ENCODE results near the gene RELB. TPM values are rescaled to one million over a fixed set of nuclear protein-coding genes. Genes with fewer than 3 reads are reported as not detected.

Gene RELB
- polyA plus RNA-seq, 1 experiment: 9.9 TPM

GRCh38 chr19:45020071-45020470 lies 18.8 kb downstream of the RELB start:
- ChIA-PET CTCF (interaction anchor here (1.2 kb wide), 1 partner anchor 39 kb away, joined by 5 read pairs; no protein-coding TSS in a partner anchor), POLR2A (interaction anchor here (0.7 kb wide), 1 partner anchor 10 kb away, joined by 3 read pairs; no protein-coding TSS in a partner anchor)
- no peak for DNase-seq (ENCODE audit: low read depth, low spot score)
- TF ChIP-seq CTCF (IDR thresholded peaks at IDR 0.05; ENCODE audit: low read depth, low read length): no peak
- no peak overlapping the region for H3K27ac ChIP-seq (ENCODE audit: low read depth, low read length)
- no peaks in the 10 kb centered on the region for H3K27me3 ChIP-seq (ENCODE audit: control insufficient read depth, insufficient read depth, low read length)
- no peak overlapping the region for H3K4me3 ChIP-seq (ENCODE audit: low read depth, low read length)
- H3K9me3 ChIP-seq (ENCODE audit: control insufficient read depth, insufficient read depth, low read length): no peaks in the 10 kb centered on the region

- no peaks in the 10 kb centered on the region for H3K9me3 ChIP-seq (ENCODE audit: control insufficient read depth, insufficient read depth, low read length)
- TF ChIP-seq CTCF (IDR thresholded peaks at IDR 0.05; ENCODE audit: low read depth, low read length): no peak
- no peaks in the 10 kb centered on the region for H3K27me3 ChIP-seq (ENCODE audit: control insufficient read depth, insufficient read depth, low read length)
- no peak for DNase-seq (ENCODE audit: low read depth, low spot score)
- no peak overlapping the region for H3K27ac ChIP-seq (ENCODE audit: low read depth, low read length)
- no peak overlapping the region for H3K4me3 ChIP-seq (ENCODE audit: low read depth, low read length)
- CTCF ChIA-PET: no interaction called here
- POLR2A ChIA-PET: interaction anchor here (0.6 kb wide), 1 partner anchor 163 kb away, joined by 6 read pairs; no protein-coding TSS in a partner anchor
Measured at GRCh38 chr19:45021971-45022370, 20.7 kb downstream of the RELB start.

- Histone ChIP-seq H3K27ac (ENCODE audit: low read depth, low read length) (no peak overlapping the region), H3K4me3 (ENCODE audit: low read depth, low read length) (no peak overlapping the region), H3K9me3 (ENCODE audit: control insufficient read depth, insufficient read depth, low read length) (no peaks in the 10 kb centered on the region), H3K27me3 (ENCODE audit: control insufficient read depth, insufficient read depth, low read length) (no peaks in the 10 kb centered on the region)
- DNase-seq (ENCODE audit: low read depth, low spot score): no peak
- TF ChIP-seq CTCF (IDR thresholded peaks at IDR 0.05; ENCODE audit: low read depth, low read length): no peak
- POLR2A ChIA-PET: no interaction called here
- CTCF ChIA-PET: no interaction called here
Measured at GRCh38 chr19:45023048-45023447, 21.8 kb downstream of the RELB start.

GRCh38 chr19:45025264-45025663 lies 24.0 kb downstream of the RELB start:
- no peaks in the 10 kb centered on the region for H3K27me3 ChIP-seq (ENCODE audit: control insufficient read depth, insufficient read depth, low read length)
- no peak overlapping the region for H3K27ac ChIP-seq (ENCODE audit: low read depth, low read length)
- H3K4me3 ChIP-seq (ENCODE audit: low read depth, low read length): no peak overlapping the region
- no peak for TF ChIP-seq CTCF (IDR thresholded peaks at IDR 0.05; ENCODE audit: low read depth, low read length)
- DNase-seq (ENCODE audit: low read depth, low spot score): no peak
- ChIA-PET CTCF (no interaction called here), POLR2A (no interaction called here)
- no peaks in the 10 kb centered on the region for H3K9me3 ChIP-seq (ENCODE audit: control insufficient read depth, insufficient read depth, low read length)

GRCh38 chr19:45027371-45027770 lies 26.1 kb downstream of the RELB start:
- no peak for TF ChIP-seq CTCF (IDR thresholded peaks at IDR 0.05; ENCODE audit: low read depth, low read length)
- Histone ChIP-seq H3K27ac (ENCODE audit: low read depth, low read length) (no peak overlapping the region), H3K9me3 (ENCODE audit: control insufficient read depth, insufficient read depth, low read length) (no peaks in the 10 kb centered on the region), H3K27me3 (ENCODE audit: control insufficient read depth, insufficient read depth, low read length) (no peaks in the 10 kb centered on the region), H3K4me3 (ENCODE audit: low read depth, low read length) (no peak overlapping the region)
- ChIA-PET POLR2A (interaction anchor here (1.6 kb wide), 1 partner anchor 12 kb away, joined by 6 read pairs; the partner anchor contains the start of gene CLASRP), CTCF (interaction anchor here (1.0 kb wide), 1 partner anchor 32 kb away, joined by 4 read pairs; no protein-coding TSS in a partner anchor)
- DNase-seq (ENCODE audit: low read depth, low spot score): no peak

All from AG04450 (cell line).